Measurements from ENCODE around the gene FTL.
A peak's percentile ranks its signal among the peaks of the same experiment; 100 is the strongest.

Gene FTL

DNA sequence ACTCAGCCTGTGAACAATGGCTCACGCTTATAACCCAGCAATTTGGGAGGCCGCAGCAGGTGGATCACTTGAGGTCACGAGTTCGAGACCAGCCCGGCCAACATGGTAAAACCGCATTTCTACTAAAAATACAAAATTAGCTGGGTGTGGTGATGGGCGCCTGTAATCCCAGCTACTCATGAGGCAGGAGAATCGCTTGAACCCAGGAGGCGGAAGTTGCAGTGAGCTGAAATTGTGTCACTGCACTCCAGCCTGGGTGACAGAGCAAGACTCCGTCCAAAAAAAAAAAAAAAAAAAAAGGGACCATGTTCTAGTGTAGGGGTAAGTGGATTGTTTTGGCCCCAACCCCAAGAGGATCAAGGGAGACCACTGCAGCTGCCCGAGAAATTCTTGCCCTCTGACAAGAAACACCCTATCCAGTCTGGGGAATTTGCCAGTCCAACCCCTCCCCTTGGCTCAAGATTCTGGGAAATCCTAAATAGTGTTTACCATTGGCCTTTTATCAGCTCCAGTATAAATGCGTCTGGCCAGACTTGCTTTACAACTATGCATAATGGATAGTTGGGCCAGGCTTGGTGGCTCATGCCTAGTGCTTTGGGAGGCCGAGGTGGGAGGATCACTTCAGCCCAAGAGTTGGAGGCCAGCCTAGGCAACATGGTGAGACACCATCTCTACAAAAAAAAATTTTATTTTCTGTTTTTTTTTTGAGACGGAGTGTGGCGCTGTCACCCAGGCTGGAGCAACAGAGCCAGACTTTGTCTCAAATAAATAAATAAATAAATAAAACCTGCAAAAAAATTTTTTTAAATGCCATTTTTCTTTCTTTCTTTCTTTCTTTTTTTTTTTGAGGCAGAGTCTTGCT lies 36.7 kb upstream of the FTL start:
- no peak for TF ChIP-seq PPARA (CRISPR knock-in tag; IDR thresholded peaks at IDR 0.05; ENCODE audit: borderline replicate concordance)
- no peak for TF ChIP-seq SNAI2 (CRISPR knock-in tag; IDR thresholded peaks at IDR 0.05)
- TF ChIP-seq BACH2 (CRISPR knock-in tag; IDR thresholded peaks at IDR 0.05; ENCODE audit: borderline replicate concordance), result no peak
- no peak for TF ChIP-seq PATZ1 (CRISPR knock-in tag; IDR thresholded peaks at IDR 0.05; ENCODE audit: borderline replicate concordance)
- no peak for TF ChIP-seq ZNF70 (CRISPR knock-in tag; IDR thresholded peaks at IDR 0.05)
- no peak for TF ChIP-seq ZNF565 (CRISPR knock-in tag; conservative IDR thresholded peaks at IDR 0.05; ENCODE audit: low read depth)
- TF ChIP-seq GLIS3 (CRISPR knock-in tag; IDR thresholded peaks at IDR 0.05), result no peak
- TF ChIP-seq ISL1 (CRISPR knock-in tag; IDR thresholded peaks at IDR 0.05), result no peak
- TF ChIP-seq, protein P1, sequence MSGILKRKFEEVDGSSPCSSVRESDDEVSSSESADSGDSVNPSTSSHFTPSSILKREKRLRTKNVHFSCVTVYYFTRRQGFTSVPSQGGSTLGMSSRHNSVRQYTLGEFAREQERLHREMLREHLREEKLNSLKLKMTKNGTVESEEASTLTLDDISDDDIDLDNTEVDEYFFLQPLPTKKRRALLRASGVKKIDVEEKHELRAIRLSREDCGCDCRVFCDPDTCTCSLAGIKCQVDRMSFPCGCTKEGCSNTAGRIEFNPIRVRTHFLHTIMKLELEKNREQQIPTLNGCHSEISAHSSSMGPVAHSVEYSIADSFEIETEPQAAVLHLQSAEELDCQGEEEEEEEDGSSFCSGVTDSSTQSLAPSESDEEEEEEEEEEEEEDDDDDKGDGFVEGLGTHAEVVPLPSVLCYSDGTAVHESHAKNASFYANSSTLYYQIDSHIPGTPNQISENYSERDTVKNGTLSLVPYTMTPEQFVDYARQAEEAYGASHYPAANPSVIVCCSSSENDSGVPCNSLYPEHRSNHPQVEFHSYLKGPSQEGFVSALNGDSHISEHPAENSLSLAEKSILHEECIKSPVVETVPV (CRISPR knock-in tag; IDR thresholded peaks at IDR 0.05), result no peak
- TF ChIP-seq TCF4 (CRISPR knock-in tag; IDR thresholded peaks at IDR 0.05; ENCODE audit: borderline replicate concordance), result no peak
- TF ChIP-seq TOX (CRISPR knock-in tag; IDR thresholded peaks at IDR 0.05; ENCODE audit: borderline replicate concordance), result no peak
- TF ChIP-seq, protein P2, sequence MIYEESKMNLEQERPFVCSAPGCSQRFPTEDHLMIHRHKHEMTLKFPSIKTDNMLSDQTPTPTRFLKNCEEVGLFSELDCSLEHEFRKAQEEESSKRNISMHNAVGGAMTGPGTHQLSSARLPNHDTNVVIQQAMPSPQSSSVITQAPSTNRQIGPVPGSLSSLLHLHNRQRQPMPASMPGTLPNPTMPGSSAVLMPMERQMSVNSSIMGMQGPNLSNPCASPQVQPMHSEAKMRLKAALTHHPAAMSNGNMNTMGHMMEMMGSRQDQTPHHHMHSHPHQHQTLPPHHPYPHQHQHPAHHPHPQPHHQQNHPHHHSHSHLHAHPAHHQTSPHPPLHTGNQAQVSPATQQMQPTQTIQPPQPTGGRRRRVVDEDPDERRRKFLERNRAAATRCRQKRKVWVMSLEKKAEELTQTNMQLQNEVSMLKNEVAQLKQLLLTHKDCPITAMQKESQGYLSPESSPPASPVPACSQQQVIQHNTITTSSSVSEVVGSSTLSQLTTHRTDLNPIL (CRISPR knock-in tag; IDR thresholded peaks at IDR 0.05; ENCODE audit: low read depth), result no peak
- TF ChIP-seq ZFP3 (CRISPR knock-in tag; IDR thresholded peaks at IDR 0.05), result no peak
- no peak for TF ChIP-seq CSDC2 (CRISPR knock-in tag; IDR thresholded peaks at IDR 0.05)
- ATAC-seq, result no peak

- no peak for TF ChIP-seq ARNTL (CRISPR knock-in tag; IDR thresholded peaks at IDR 0.05; ENCODE audit: borderline replicate concordance, low read depth)
- TF ChIP-seq CSDC2 (CRISPR knock-in tag; IDR thresholded peaks at IDR 0.05), result no peak
- TF ChIP-seq ISL1 (CRISPR knock-in tag; IDR thresholded peaks at IDR 0.05), result no peak
- TF ChIP-seq BACH2 (CRISPR knock-in tag; IDR thresholded peaks at IDR 0.05; ENCODE audit: borderline replicate concordance), result no peak
- TF ChIP-seq ZC3H10 (CRISPR knock-in tag; IDR thresholded peaks at IDR 0.05), result no peak
- TF ChIP-seq SNAI2 (CRISPR knock-in tag; IDR thresholded peaks at IDR 0.05), result no peak
- TF ChIP-seq ZNF70 (CRISPR knock-in tag; IDR thresholded peaks at IDR 0.05), result no peak
- TF ChIP-seq PPARA (CRISPR knock-in tag; IDR thresholded peaks at IDR 0.05; ENCODE audit: borderline replicate concordance), result no peak
- peak; percentile 98 for ATAC-seq
These were observed 31.7 kb upstream of the FTL start, which contains the start of gene DHDH for GRCh38 chr19:48933382-48933932. TSS of gene DHDH (plus strand) at chr19:48933699. CDS start at chr19:48933722, 23 bp downstream.

DNA sequence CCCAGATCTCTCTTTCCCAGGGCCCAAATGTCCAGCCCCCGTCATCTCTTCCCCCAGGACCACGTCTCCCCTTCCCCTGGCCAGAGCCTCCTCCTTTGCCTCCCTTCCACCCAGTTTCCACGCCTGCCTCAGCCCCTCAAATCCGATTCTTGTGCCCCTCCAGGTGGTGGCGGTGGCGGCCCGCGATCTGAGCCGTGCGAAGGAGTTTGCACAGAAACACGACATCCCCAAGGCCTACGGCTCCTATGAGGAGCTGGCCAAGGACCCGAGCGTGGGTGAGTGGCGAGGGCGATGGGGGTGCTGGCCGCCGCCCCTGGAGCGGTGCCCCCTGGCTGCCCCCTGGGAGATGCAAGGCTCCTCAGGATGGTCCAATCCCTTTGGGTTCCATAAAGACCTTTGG lies 30.3 kb upstream of the FTL start:
- no peak for TF ChIP-seq TOX (CRISPR knock-in tag; IDR thresholded peaks at IDR 0.05; ENCODE audit: borderline replicate concordance)
- no peak for TF ChIP-seq SNAI2 (CRISPR knock-in tag; IDR thresholded peaks at IDR 0.05)
- no peak for TF ChIP-seq ZNF70 (CRISPR knock-in tag; IDR thresholded peaks at IDR 0.05)
- no peak for TF ChIP-seq PPARA (CRISPR knock-in tag; IDR thresholded peaks at IDR 0.05; ENCODE audit: borderline replicate concordance)
- no peak for TF ChIP-seq ARNTL (CRISPR knock-in tag; IDR thresholded peaks at IDR 0.05; ENCODE audit: borderline replicate concordance, low read depth)
- no peak for TF ChIP-seq RARB (CRISPR knock-in tag; IDR thresholded peaks at IDR 0.05)
- TF ChIP-seq, protein P1 (CRISPR knock-in tag; IDR thresholded peaks at IDR 0.05), result no peak
- TF ChIP-seq ZFP30 (CRISPR knock-in tag; IDR thresholded peaks at IDR 0.05), result no peak
- ATAC-seq, result no peak

GRCh38 chr19:48935864-48936263 lies 29.2 kb upstream of the FTL start:
- no peak for TF ChIP-seq ZFP30 (CRISPR knock-in tag; IDR thresholded peaks at IDR 0.05)
- TF ChIP-seq, protein P3, sequence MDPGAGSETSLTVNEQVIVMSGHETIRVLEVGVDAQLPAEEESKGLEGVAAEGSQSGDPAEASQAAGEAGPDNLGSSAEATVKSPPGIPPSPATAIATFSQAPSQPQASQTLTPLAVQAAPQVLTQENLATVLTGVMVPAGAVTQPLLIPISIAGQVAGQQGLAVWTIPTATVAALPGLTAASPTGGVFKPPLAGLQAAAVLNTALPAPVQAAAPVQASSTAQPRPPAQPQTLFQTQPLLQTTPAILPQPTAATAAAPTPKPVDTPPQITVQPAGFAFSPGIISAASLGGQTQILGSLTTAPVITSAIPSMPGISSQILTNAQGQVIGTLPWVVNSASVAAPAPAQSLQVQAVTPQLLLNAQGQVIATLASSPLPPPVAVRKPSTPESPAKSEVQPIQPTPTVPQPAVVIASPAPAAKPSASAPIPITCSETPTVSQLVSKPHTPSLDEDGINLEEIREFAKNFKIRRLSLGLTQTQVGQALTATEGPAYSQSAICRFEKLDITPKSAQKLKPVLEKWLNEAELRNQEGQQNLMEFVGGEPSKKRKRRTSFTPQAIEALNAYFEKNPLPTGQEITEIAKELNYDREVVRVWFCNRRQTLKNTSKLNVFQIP (CRISPR knock-in tag; IDR thresholded peaks at IDR 0.05; ENCODE audit: borderline replicate concordance, low read depth), result no peak
- TF ChIP-seq TOX (CRISPR knock-in tag; IDR thresholded peaks at IDR 0.05; ENCODE audit: borderline replicate concordance), result no peak
- ATAC-seq, result no peak

Data from SK-N-SH treated with all-trans-retinoic acid at 6 μM for 48 hours (cell line).